Osteoblast (primary cell): ENCODE data around the gene IST1. TPM values are rescaled to one million over a fixed set of nuclear protein-coding genes. Genes with fewer than 3 reads are reported as not detected.

Experiments used
- DNase-seq: peaks from one replicate; pipeline ENCODE4 v3.0.0; 2011; ENCODE audit warnings: low spot score, mixed read lengths; ENCODE audit not compliant: insufficient read length; ENCODE audit errors: missing footprints
- H2AFZ ChIP-seq: 2 replicates; pipeline ENCODE4 v1.6.0; 2011; ENCODE audit warnings: mild to moderate bottlenecking, low read length
- H3K27ac ChIP-seq: 2 replicates; pipeline ENCODE4 v1.5.1; 2011; ENCODE audit warnings: mild to moderate bottlenecking, low read depth, low read length, moderate library complexity
- H3K27me3 ChIP-seq: 2 replicates; pipeline ENCODE4 v1.6.0; 2012; ENCODE audit warnings: mild to moderate bottlenecking, control low read depth, inconsistent platforms, low read length, moderate library complexity; ENCODE audit not compliant: insufficient read depth
- H3K36me3 ChIP-seq: 2 replicates; pipeline ENCODE4 v1.5.1; 2011; ENCODE audit warnings: mild to moderate bottlenecking, low read length, control low read depth, moderate library complexity; ENCODE audit not compliant: insufficient read depth
- H3K4me1 ChIP-seq: 2 replicates; pipeline ENCODE4 v1.5.1; 2011; ENCODE audit warnings: mild to moderate bottlenecking, low read length, control low read depth, moderate library complexity; ENCODE audit not compliant: insufficient read depth
- H3K4me2 ChIP-seq: 2 replicates; pipeline ENCODE4 v1.6.0; 2011; ENCODE audit warnings: mild to moderate bottlenecking, low read length; ENCODE audit not compliant: insufficient read depth
- H3K4me3 ChIP-seq: fragments of 200-600 bp; sonication (generic); 3 replicates; pipeline ENCODE4 v1.5.1; 2012; ENCODE audit warnings: mild to moderate bottlenecking, low read length, inconsistent platforms; ENCODE audit not compliant: insufficient read depth
- H3K79me2 ChIP-seq: 2 replicates; pipeline ENCODE4 v1.6.0; 2012; ENCODE audit warnings: mild to moderate bottlenecking, low read length, control low read depth, inconsistent platforms; ENCODE audit not compliant: insufficient read depth
- H3K9me3 ChIP-seq: 2 replicates; pipeline ENCODE4 v1.5.1; 2011; ENCODE audit warnings: low read depth, low read length, control low read depth
- H4K20me1 ChIP-seq: 2 replicates; pipeline ENCODE4 v1.6.0; 2012; ENCODE audit warnings: mild to moderate bottlenecking, low read length, control low read depth; ENCODE audit not compliant: insufficient read depth
- total RNA-seq: library from RNA; depleted of rRNA; stranded (reverse); fragments of >200 nt; gene quantifications from 2 replicates; pipeline ENCODE4 v1.2.3, GENCODE V29; 2012
- TF ChIP-seq, protein P1 (sequence below): IDR thresholded peaks from 2 replicates; pipeline ENCODE4 v1.5.1; 2011; ENCODE audit warnings: mild to moderate bottlenecking, low read depth, low read length, moderate library complexity; ENCODE audit errors: extremely low read depth

The IST1 gene
- total RNA-seq, 1 donor: 229 TPM

DNA sequence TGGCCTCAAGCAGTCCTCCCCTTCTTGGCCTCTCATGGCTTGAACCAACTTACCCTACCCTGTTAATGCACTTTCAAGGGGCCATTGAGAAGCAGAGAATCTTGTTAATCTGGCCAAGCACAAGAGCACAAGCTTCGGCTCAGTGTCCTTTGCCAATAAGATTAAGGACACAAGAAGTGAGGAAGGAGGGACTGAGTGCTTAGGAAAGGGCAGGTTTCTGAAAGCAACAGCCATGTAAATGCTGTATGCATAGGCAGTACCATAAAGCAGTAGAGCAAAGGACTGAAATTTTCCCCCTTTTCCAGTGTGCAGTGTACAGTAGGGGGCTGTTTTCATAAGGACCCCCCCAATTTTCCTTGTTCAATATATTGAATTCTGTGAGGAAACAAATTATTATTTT lies 37.7 kb downstream of the IST1 start:
- TF ChIP-seq, protein P1, sequence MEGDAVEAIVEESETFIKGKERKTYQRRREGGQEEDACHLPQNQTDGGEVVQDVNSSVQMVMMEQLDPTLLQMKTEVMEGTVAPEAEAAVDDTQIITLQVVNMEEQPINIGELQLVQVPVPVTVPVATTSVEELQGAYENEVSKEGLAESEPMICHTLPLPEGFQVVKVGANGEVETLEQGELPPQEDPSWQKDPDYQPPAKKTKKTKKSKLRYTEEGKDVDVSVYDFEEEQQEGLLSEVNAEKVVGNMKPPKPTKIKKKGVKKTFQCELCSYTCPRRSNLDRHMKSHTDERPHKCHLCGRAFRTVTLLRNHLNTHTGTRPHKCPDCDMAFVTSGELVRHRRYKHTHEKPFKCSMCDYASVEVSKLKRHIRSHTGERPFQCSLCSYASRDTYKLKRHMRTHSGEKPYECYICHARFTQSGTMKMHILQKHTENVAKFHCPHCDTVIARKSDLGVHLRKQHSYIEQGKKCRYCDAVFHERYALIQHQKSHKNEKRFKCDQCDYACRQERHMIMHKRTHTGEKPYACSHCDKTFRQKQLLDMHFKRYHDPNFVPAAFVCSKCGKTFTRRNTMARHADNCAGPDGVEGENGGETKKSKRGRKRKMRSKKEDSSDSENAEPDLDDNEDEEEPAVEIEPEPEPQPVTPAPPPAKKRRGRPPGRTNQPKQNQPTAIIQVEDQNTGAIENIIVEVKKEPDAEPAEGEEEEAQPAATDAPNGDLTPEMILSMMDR: no peak
- peaks cover 50% of the 10 kb centered on the region for H3K79me2 ChIP-seq
- peaks cover 52% of the 10 kb centered on the region for H4K20me1 ChIP-seq
- H3K4me2 ChIP-seq: no peak overlapping the region
- peaks cover 18% of the 10 kb centered on the region for H3K4me1 ChIP-seq
- no peak for DNase-seq
- H3K27me3 ChIP-seq: no peaks in the 10 kb centered on the region
- H2AFZ ChIP-seq: no peak overlapping the region
- no peak overlapping the region for H3K4me3 ChIP-seq
- no peaks in the 10 kb centered on the region for H3K9me3 ChIP-seq
- H3K36me3 ChIP-seq: peaks cover 40% of the 10 kb centered on the region
- H3K27ac ChIP-seq: no peak overlapping the region

DNA sequence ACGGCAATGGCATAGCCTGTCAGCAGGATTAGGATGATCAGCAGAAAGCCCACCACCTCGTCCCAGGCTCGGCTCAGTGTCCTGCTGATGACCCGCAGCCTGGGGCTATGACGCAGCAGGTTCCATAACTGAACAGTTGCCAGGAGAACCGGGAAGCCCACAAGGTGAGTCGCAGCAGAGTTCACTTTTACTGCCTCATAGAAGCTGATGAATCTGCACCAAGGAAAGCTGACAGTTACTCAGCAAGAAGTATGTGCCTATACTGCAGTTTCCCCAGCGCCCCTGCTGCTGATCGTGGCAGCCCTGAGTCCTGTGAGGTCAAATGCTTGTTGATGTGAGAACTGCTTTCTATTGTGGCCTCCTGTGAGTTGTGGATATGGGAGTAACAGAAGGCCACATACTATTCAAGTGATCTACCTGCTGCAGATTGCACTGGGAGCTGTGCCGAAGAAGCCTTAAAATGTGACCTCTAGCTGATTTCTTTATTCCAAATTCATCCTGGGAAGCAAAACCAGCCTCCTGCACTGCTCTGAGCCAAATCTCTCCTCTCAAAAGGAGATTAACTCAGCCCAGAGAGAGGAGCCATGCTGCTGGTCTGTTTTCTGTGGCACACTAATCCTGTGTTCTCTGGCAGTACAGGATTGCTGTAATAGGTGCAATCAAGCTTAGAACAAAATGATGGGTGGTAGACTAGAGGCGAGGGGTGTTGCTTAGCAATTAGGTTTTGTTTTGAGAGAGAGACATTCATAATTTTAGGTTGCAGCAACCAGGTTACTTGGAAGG lies 38.8 kb downstream of the IST1 start:
- DNase-seq: no peak
- Histone ChIP-seq H3K9me3 (no peaks in the 10 kb centered on the region), H3K36me3 (peaks cover 29% of the 10 kb centered on the region), H3K27ac (no peak overlapping the region), H3K4me1 (peaks cover 7% of the 10 kb centered on the region), H3K4me3 (no peak overlapping the region), H3K4me2 (no peak overlapping the region), H2AFZ (no peak overlapping the region), H3K27me3 (no peaks in the 10 kb centered on the region), H4K20me1 (peaks cover 41% of the 10 kb centered on the region), H3K79me2 (peaks cover 39% of the 10 kb centered on the region)
- TF ChIP-seq, protein P1: no peak

DNA sequence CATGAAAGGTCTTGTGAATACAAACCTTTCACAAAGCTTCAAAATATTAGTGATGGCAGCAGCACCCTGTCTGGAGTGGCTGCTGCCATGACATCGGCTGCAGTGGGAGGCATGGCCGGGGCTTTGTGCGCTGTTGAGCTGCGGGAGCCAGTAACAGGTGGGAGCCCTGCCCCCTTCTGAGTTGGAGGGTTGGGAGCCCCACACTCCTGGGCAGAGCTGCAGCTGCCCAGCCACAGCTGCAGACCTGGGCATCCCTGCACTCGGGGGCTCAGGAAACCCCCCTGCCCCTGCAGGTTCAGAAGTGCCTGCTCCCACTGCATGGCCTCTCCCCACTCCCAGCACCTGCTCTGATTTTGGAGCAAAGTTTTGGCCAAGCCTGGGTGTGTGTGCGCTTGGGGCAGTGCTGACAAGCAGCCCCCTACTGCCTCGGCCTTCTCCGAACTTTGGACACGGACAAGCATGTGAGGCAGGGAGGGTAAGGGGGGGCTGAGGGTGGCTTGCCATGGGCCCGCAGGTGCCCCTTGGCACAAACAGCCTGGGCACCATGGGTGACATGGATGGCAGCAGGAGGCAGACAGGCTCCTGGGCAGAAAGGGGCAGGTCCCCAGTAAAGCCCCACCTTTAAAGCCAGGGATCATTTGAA lies 42.7 kb downstream of the IST1 start:
- TF ChIP-seq, protein P1: no peak
- H3K27ac ChIP-seq: no peak overlapping the region
- H3K4me2 ChIP-seq: no peak overlapping the region
- H3K9me3 ChIP-seq: no peaks in the 10 kb centered on the region
- H4K20me1 ChIP-seq: peaks cover 14% of the 10 kb centered on the region
- H3K4me1 ChIP-seq: no peaks in the 10 kb centered on the region
- no peak overlapping the region for H3K4me3 ChIP-seq
- no peak overlapping the region for H2AFZ ChIP-seq
- peaks cover 17% of the 10 kb centered on the region for H3K36me3 ChIP-seq
- DNase-seq: no peak
- peaks cover 7% of the 10 kb centered on the region for H3K79me2 ChIP-seq
- no peaks in the 10 kb centered on the region for H3K27me3 ChIP-seq

DNA sequence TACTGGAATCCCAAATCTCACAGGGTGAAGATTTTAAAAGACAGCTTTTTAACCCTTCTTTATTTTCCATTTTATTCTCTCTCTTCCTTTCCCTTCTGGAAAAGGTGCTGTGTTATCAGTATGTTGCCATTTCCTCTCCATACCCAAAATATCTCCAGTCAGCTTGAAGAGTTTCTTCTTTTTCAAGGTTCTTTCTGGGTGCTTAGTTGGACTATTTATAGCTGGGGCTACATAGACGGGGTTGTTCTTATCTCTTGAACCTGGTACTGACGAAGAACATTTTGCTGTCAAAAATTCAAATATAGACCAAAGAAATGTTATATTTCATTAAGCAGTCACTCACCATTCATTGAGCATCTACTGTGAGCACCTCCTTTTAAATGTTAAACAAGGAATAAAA lies 48.6 kb downstream of the IST1 start:
- Histone ChIP-seq H3K4me2 (no peak overlapping the region), H4K20me1 (no peaks in the 10 kb centered on the region), H3K79me2 (no peaks in the 10 kb centered on the region), H3K9me3 (no peaks in the 10 kb centered on the region), H3K27me3 (no peaks in the 10 kb centered on the region), H3K36me3 (no peaks in the 10 kb centered on the region), H3K27ac (no peak overlapping the region), H3K4me1 (no peaks in the 10 kb centered on the region), H2AFZ (no peak overlapping the region), H3K4me3 (no peak overlapping the region)
- TF ChIP-seq, protein P1: no peak
- no peak for DNase-seq
